IMR-90 (cell line): ENCODE measurements around the gene NAPG.

ENCODE experiments used
- BHLHE40 ChIP-seq: fragments of 150-350 bp; IDR thresholded peaks from 2 replicates; pipeline ENCODE4 v1.6.1; 2016; ENCODE audit warnings: mild to moderate bottlenecking, low read depth, low read length
- CHD1 ChIP-seq: IDR thresholded peaks from 2 replicates; pipeline ENCODE4 v1.6.1; 2012; ENCODE audit warnings: low read depth, low read length, improper control_type of control experiment
- FOS ChIP-seq: fragments of 150-350 bp; IDR thresholded peaks from 2 replicates; pipeline ENCODE4 v1.6.1; 2016; ENCODE audit warnings: low read depth, low read length
- MAFK ChIP-seq: IDR thresholded peaks from 2 replicates; pipeline ENCODE4 v1.6.1; 2012; ENCODE audit warnings: low read depth, low read length, improper control_type of control experiment
- MAZ ChIP-seq: IDR thresholded peaks from 2 replicates; pipeline ENCODE4 v1.6.1; 2012; ENCODE audit warnings: low read depth, mild to moderate bottlenecking, low read length, improper control_type of control experiment, moderate library complexity, borderline replicate concordance
- MXI1 ChIP-seq: IDR thresholded peaks from 2 replicates; pipeline ENCODE4 v1.6.1; 2012; ENCODE audit warnings: low read depth, mild to moderate bottlenecking, low read length, moderate library complexity, borderline replicate concordance
- NFE2L2 ChIP-seq: fragments of 150-350 bp; IDR thresholded peaks from 2 replicates; pipeline ENCODE4 v1.6.1; 2016; ENCODE audit warnings: low read depth, mild to moderate bottlenecking, low read length
- POLR2A ChIP-seq: IDR thresholded peaks from 2 replicates; pipeline ENCODE4 v1.6.1; 2012; ENCODE audit warnings: mild to moderate bottlenecking, low read depth, low read length
- RCOR1 ChIP-seq: IDR thresholded peaks from 2 replicates; pipeline ENCODE4 v1.6.1; 2012; ENCODE audit warnings: mild to moderate bottlenecking, low read length, improper control_type of control experiment; ENCODE audit not compliant: insufficient replicate concordance
- RFX5 ChIP-seq: IDR thresholded peaks from 2 replicates; pipeline ENCODE4 v1.8.0; 2012; ENCODE audit warnings: low read depth, mild to moderate bottlenecking, low read length, moderate library complexity
- SMC3 ChIP-seq: fragments of 150-350 bp; IDR thresholded peaks from 2 replicates; pipeline ENCODE4 v1.6.1; 2016; ENCODE audit warnings: low read depth, mild to moderate bottlenecking, antibody characterized with exemption, low read length, moderate library complexity
- TF ChIP-seq, protein P1 (sequence below): conservative IDR thresholded peaks from 2 replicates; pipeline ENCODE4 v1.5.1; 2012; ENCODE audit warnings: mild to moderate bottlenecking, low read depth, low read length, improper control_type of control experiment
- TF ChIP-seq, protein P2 (sequence below): fragments of 150-350 bp; IDR thresholded peaks from 2 replicates; pipeline ENCODE4 v1.6.1; 2016; ENCODE audit warnings: low read depth, mild to moderate bottlenecking, low read length, moderate library complexity, borderline replicate concordance

DNA sequence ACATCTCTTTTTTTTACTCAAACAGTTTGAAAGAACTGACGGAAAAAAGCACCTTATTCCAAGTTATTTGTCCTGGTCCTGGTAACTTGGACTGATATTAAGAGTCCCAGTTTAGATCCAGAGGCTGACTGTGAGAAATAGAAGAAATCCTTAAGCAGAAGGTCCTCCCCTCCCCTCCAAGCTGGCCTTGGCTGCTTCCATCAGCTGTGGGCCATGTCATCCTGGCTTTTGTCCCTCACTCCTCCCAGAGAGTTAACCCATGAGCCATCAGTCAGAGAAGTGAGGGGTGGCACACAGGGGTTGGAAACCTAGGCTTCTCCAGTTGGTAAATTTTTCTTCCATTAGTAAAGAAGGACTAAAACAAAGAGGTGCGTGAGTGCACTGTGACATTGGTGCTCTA, 9.7 kb upstream of the NAPG start:
- TF ChIP-seq, protein P1, sequence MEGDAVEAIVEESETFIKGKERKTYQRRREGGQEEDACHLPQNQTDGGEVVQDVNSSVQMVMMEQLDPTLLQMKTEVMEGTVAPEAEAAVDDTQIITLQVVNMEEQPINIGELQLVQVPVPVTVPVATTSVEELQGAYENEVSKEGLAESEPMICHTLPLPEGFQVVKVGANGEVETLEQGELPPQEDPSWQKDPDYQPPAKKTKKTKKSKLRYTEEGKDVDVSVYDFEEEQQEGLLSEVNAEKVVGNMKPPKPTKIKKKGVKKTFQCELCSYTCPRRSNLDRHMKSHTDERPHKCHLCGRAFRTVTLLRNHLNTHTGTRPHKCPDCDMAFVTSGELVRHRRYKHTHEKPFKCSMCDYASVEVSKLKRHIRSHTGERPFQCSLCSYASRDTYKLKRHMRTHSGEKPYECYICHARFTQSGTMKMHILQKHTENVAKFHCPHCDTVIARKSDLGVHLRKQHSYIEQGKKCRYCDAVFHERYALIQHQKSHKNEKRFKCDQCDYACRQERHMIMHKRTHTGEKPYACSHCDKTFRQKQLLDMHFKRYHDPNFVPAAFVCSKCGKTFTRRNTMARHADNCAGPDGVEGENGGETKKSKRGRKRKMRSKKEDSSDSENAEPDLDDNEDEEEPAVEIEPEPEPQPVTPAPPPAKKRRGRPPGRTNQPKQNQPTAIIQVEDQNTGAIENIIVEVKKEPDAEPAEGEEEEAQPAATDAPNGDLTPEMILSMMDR, result no peak
- no peak for TF ChIP-seq NFE2L2
- TF ChIP-seq SMC3, result no peak
- no peak for TF ChIP-seq MXI1
- TF ChIP-seq RCOR1, result no peak
- no peak for TF ChIP-seq MAZ
- TF ChIP-seq RFX5, result no peak
- no peak for TF ChIP-seq FOS
- no peak for TF ChIP-seq POLR2A
- TF ChIP-seq BHLHE40, result no peak
- no peak for TF ChIP-seq MAFK
- TF ChIP-seq CHD1, result no peak
- TF ChIP-seq, protein P2, sequence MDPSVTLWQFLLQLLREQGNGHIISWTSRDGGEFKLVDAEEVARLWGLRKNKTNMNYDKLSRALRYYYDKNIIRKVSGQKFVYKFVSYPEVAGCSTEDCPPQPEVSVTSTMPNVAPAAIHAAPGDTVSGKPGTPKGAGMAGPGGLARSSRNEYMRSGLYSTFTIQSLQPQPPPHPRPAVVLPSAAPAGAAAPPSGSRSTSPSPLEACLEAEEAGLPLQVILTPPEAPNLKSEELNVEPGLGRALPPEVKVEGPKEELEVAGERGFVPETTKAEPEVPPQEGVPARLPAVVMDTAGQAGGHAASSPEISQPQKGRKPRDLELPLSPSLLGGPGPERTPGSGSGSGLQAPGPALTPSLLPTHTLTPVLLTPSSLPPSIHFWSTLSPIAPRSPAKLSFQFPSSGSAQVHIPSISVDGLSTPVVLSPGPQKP, result no peak
